Fibroblast of gingiva (primary cell): ENCODE results near the gene GRHL1.

Source experiments
- DNase-seq: peaks from one replicate; pipeline ENCODE4 v3.0.0-alpha.2; 2011; ENCODE audit warnings: low read depth

GRHL1 gene

DNA sequence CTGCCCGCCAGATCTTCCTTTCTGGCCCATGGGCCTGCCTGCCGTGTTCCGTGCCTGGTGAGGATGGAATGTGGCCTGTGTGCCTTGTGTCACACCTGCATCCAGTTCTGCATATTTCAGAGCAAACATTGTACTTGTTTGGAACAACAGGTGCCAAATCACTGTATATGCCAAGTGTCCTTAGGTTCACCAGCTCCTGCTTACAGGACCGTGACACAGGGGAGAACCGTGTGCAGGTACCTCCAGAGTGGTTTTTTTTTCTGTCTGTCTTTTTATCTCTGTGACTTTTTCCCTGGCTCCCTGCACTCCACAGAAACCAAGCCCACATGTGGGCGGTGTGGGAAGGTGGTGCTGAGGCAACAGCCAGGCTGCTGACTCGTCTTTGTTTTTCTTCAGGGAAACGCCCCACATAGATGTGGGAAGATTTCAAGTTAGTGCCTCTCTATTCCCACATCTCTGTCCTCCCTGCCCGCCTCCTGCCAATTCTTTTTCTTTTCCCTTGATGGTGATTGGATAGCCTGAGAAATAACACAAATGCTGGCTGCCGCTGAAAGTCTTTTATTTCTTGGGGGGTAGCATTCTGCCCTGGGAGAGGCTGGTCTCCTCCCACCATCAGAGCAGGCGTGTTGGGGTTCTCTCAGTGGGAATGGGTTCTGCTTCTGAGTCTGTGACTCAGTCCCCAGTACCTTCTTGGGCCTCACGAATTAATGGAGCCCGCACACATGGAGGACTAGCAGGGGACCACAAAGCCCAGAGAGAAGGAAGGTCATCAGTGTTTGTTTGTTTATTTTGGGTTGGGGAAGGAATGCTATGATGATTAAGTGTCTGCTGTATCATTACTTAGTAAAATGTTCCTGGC lies 21.4 kb downstream of the GRHL1 start:
- DNase-seq: peak; percentile 59

DNA sequence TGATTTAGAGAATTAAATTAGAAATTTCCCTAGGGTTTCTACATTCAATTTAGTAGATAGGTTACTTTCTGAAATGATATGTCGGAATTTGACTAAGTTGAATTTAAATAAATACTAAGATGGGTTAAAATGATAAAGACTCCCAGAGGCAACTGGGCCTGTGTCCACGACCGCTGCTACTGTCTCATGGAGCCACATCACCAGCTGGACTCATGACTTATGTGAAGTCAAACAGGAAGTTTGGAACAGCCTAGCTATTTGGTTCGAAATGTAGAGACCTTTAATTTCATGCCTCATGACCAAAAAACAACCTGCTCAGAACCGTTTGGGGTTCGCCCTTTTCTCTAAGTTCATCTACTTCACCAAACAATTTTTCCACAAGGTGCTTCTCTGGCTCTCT lies 22.2 kb downstream of the GRHL1 start:
- no peak for DNase-seq

DNA sequence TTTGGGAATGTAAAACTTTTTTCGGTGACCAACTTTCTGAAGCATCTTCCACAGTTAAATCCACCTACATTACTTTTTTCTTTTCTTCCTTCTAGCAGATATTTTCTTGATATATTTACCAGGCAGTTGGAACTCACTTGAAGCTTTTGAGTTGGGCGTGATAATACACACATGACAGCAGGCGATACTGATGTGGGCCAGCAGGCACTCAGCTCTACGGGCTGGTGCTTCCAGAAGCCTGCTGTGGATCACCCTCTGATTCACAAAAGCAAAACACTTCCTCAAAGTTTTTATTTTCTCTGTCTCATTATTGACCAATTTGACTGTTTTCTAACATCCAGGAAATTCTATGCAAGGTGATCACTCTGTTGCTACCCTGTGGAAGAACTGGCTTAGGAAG lies 22.9 kb downstream of the GRHL1 start:
- no peak for DNase-seq

DNA sequence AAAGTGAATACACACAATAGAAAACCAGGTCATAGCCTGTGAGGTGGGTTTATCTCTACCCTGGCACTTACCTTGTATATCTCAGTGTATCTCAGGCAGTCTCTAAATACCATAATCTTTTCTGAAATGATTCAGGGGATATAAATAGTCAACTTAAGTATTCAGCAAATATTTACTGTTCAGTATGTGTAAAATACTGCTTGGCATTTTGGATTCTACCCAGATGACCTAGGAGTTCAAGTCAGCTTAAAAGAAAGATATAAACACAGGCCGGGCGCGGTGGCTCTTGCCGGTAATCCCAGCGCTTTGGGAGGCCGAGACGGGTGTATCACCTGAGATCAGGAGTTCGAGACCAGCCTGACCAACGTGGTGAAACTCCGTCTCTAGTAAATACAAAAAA lies 23.8 kb downstream of the GRHL1 start:
- DNase-seq: peak; percentile 43

DNA sequence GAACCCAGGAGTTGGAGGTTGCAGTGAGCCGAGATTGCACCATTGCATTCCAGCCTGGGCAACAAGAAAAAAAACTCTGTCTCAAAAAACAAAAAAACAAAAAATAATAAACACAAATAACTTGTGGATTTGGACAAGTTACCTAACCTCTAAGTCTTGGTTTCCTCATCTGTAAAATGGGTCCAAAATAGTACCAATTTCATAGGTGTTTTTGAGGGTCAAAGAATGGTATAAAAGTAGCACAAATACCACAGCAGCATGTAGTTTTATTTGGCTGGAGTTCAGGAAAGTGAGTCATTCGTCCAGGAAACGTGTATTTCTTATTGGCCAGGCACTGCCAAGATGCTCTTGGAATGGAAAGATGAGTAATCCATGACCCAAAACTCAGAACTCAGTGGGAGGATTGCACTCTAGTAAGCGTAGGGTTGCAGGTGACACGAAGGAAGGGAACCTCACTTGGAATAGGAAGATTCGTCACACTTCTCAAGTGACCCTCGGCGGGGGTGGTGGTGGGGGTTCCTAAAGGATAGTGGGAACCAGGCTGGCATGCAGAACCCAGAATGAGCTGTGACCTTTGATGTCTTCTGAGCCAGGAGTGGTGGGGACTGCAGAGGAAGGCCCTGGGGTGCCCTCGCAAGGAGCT lies 24.4 kb downstream of the GRHL1 start:
- DNase-seq: peak; percentile 92

DNA sequence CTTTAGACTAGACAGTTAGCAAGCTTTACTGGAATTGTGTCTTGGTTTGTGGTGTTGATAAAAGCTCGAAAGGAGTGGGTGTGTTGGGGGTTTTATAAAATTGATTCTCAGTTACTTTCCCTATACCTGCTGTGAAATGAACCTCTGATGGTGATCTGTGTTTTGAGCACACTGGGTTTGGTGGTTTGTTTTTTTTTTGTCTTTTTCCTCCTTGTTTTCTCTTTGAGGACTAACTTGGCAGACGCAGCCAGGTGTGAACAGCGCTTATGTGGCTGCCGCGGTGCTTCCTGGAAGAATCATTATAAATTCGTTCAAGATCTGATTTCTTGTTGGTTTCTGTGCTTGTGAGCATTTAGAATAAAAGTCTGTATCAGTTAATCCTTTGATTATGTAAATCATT lies 28.5 kb downstream of the GRHL1 start:
- no peak for DNase-seq

DNA sequence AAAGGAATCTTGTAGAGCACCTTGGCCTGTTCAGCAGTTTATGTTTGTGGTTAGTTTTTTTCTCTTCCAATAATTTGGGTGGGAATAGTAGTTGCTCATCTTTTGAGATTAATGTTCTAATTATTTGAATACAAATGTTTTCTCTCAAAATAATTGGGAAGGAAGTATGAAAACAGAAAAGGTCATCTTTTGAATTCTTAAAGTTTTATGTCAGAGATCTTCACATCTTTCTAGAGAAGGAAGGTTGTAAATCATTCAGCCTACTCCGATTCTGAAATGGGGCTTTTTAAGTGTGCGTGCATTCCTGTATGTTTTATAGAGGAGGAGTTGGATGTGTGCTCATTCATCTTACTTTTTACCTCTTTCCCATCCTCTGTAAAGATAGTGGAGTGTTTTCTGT lies 29.0 kb downstream of the GRHL1 start:
- DNase-seq: no peak

DNA sequence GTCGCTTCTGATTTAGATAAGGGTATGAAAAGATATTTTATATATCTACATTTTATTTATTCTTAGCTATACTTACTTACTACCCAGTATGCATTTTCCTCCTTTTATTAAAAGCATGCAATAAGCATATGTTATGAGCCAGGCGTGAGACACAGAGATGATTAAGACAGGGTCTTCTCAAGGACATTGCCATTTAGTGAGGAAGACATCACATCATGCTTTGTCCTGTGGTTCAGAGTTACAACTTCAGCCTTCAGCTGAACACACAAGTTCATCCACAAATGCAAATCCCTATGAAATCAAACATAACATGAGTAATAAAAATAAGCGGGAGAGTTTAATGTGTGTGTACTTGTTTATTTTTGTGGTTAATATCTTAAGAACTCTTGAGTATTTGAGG lies 30.2 kb downstream of the GRHL1 start:
- DNase-seq: no peak

DNA sequence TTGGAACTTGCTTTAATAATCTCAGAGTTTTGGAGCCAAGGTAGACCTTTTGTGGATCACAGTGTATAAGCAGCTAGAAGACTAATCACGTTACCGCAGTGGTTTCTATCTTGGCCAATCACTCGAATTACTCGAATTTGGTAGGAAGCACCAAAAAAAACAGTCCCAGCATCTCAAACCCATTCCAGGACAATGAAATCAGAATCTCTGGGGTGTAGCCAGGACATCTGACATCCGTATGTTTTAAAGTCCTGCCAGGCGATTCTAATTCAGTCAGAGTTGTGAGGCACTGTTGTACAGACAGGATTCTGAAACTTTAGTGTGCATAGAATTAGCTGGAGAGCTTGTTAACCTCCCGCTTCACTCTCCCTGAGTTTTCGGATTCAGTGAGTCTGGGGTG lies 30.8 kb downstream of the GRHL1 start:
- peak; percentile 92 for DNase-seq

DNA sequence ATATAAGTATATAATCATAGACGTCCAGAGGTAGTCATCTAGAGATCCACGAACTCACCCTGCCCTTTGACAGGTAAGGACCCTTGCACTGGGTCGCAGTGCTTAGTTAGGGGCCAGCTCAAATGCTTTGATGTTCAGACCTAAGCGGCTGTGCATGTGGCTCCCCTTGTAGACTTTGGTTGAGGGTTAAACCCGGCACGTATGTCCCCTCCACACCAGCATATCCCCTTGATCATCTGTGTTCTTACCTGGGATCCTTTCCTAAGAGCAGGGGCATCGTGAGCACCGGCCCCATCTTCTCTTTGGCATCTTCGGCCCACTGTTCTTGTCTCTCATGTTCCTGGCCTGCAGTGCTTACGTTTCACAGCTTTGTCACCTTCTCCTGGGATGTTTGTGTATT lies 31.4 kb downstream of the GRHL1 start:
- DNase-seq: no peak

DNA sequence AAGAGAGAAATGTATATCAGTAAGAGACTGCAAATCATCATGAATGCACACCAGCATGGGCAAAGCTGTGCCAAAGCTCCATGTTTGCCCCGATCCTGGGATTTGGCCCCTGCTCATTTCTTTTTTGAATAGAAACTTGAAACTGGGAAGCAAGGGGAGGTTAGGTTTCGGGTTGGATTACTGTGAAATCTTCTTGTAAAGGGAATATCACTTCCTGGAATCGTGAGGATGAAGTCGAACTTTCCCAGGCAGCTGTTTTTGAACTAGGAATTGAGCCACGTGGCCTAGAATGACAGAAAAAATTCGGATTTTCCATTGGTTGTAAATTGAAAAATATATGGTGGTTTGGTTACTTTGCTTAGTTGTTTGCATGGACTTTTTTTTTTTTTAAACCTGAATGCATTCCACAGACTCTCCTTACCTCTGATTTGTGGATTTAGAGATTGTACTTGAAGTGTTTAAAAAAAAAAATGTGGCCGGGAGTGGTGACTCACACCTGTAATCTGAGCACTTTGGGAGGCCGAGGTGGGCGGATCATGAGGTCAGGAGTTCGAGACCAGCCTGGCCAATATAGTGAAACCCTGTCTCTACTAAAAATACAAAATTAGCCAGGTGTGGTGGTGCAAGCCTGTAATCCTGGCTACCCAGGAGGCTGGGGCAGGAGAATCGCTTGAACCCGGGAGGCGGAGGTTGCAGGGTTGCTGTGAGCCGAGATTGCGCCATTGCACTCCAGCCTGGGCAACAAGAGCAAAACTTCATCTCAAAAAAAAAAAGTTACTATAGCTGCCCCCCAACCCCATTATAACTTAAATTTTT lies 32.1 kb downstream of the GRHL1 start:
- DNase-seq: peak; percentile 31

DNA sequence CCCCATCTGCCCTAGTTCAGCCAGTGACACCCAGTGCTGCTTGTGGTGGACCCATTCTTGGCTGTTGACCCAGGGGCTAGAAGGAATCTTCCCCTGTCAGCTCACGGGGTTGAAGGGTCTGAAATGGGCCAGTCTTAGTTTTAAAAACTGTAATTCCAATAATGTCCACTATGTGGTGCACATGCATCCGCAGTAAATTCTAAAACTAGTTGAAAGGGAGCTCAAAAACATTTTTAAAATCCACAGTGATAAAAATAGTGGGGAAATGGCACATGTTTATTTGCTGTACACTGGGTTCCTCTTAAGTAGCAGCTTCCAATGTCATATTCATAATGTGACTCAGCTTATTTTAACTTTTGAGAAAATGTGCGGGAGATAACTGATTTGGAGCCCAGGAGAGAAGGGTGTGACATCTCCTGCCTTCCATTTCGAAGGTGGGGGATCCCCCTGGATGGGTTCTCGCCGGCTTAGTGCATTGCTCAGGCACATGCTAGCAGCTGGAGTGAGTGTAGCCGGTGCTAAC lies 32.8 kb downstream of the GRHL1 start:
- peak; percentile 48 for DNase-seq

DNA sequence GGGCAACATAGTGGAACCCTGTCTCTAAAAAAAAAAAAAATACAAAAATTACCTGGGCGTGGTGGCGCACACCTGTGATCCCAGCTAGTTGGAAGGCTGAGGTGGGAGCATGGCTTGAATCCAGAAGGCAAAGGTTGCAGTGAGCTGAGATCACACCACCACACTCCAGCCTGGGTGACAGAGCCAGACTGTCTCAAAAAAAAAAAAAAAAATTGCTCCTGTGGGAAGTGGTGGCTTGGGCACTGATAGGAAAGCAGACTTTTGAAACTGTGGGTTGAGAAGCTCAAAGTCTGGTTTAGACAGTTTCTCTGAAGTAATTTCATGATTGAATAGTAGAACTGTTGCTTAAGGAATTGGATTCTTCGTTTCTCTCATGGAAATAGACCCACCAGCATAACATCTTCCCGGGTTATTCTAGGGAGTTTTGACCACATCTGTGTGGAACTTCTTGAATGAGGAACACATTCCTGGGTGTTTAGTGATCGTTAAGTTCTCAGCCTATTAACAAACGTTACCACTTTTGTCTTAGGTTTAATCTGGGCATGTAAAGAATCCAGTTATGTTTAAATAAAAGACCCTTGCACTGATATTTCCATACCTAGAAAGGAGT lies 33.5 kb downstream of the GRHL1 start:
- DNase-seq: peak; percentile 47

DNA sequence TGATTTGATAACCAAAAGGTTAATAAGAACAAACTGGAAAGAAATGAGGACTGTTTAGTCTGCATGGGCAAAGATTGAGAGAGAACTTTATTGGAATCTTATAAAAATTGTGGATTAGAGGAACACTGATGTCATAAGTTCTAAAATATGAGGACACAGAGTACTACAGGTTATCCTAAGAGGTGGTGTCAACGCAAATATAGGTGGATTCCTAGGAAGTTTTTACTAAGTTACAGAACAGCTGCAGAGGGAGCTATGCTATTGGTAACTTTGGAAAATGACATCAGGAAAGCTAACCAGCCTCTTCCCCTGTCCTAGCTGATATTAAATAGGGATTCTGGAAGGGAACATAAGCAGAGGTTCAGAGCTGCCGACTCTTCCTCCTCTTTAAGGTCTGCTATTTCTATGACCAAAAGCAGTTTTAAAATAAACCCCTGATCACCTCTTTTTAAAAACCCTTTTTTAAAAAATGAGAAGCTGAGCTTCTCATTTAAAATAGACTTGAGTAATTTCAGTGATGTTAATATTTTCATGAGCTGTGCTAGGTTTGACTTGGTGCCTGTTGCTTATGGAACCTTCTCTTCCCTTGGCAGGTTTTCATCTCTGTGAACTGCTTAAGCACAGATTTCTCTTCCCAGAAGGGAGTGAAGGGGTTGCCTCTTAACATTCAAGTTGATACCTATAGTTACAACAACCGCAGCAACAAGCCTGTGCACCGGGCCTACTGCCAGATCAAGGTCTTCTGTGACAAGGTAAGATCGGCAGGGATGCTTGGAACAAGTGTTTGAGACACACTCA lies 34.2 kb downstream of the GRHL1 start:
- no peak for DNase-seq

DNA sequence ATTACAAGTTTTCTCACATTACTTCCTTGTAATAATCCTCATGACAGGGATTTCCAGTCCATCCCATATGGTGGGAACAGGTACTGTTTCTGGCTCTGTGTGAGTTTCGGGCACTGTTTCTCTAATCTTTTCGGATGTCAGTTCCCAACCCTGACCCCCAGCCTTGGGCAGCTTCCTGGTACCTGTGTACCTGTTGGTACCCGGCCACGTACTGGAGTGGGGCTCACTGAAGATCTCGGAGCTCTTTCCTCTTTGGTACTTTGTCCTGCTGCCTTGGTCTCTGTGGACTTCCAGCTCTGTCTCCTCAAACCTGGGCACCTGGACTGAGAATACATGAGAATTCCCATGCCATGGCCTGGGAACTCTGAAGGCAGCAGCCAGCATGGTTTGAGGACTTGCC lies 36.8 kb downstream of the GRHL1 start:
- DNase-seq: no peak

DNA sequence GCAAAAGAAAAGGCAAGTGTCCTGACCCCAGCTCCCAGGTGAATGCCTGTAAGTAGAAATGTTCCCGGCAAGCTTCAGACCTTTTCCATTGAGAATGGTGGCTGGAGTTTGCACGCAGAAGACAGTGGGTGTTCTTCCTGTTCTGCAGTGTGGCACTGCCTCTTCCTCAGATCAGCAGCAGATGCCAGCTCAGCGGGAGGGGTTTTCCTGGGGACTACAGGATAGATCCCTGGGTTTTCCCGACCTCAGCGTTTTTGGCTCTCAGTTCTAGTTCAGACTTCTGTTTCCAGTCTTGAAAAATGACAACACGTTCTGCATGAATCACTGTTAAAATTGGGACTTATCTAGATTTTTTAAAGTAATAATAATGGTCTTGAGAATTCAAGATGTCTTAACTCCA lies 39.2 kb downstream of the GRHL1 start:
- DNase-seq: no peak

DNA sequence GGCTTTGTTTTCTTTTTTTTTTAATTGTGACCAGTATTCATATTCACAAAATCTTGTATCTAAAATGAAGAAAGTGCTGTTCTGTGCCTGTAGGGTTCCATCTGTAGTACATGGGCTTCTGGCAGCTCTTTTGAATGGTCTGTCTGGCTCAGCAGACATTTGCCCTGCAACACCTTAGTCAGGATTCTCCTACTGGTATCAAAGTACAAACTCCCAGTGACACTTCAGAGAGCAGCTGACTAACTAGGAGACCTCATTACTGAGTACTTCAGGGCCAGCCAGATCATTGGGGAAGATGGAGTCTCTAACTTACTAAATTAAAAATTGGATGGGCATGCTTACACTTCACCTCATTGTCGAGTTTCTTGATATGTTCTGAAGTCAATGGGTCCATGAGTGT lies 39.7 kb downstream of the GRHL1 start:
- no peak for DNase-seq

DNA sequence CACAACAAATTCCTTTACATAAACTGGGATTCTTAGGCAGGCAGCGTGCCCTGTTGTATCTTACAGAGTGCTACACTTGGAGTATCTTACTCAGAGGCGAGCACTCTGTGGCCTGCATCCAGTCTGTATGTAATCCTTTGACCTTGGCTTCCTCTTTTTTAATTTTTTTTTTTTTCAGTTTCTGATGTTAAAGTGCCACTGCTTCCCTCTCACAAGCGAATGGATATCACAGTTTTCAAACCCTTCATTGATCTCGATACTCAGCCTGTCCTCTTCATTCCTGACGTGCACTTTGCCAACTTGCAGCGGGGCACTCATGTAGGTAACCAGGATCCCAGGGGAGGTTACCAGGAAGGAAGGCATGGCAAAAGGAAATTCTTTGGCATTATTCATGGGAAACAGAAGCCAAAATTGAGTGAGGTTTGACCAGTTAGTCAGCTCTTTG lies 40.4 kb downstream of the GRHL1 start:
- DNase-seq: no peak

DNA sequence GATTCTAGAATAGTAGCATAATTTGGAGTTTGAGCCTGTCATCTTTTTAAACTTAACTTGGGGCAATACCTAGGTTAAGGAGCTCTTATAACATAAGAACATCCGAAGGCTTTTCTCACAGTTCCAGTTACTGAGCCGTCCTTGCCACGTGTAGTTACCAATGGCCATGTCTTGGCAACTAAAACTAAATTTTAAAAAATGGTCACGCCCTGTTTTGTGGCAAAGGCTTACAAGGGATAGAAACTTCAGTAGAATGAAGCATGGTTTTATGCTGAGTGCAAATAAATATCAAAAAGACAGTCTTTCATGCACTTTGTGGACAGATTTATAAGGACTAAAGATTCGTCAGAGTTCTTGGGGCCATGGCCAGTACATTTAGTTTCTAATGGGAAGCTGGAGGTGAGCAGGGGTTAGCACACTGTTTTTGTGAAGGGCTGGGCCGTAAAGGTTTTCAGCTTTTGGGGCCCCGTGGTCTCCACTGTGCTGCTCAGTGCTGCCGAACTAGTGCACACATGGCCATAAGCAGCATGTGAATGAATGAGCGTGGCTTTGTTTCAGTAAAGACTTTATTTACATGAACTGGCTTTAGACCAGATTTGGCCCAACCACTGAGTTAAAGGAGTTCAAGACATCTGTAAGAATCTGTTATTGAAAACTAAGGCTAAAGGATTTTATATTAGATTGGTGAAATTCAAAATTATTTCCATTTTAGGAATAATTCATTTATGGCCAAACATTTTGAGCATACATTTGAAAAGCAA lies 41.1 kb downstream of the GRHL1 start:
- DNase-seq: no peak

DNA sequence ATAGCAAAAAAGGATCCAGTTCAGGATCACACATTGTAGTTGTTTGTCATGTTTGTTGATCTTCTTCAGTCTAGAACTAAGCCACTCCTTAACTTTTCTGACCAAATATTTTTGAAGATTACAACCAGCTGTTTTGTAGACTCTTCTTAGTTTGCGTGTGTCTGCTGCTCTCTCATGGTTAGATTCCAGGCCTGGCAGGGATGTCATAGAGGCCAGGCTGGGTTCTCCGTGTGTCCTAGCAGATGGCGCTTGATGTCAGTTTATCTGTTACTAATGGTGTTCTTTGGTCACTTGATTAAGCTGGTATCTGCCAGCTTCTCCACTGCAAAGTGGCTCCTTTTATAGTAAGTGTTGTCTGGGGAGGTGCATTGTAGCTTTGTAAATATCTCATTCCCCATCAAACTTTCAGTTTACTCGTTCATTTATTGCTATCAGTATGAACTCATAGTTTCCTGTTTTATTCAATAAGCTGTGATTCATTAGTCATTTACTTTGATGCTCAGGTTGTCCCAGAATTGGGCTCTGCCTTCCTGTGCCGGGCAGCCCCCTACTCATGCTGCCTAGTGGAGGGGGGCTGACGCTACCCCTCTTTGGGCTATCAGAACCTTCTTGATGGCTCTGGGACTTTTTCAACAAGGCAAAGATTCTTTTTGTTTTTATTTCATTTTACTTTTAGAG lies 42.1 kb downstream of the GRHL1 start:
- peak; percentile 73 for DNase-seq
